HG03135 (cell line): ENCODE measurements around the gene FASN.
A peak's percentile ranks its signal among the peaks of the same experiment; 100 is the strongest.

Source experiments
- ATAC-seq: cut with Tn5 transposase; IDR thresholded peaks from one replicate; pipeline ENCODE4 v1.9.1; 2021; ENCODE audit warnings: mild to moderate bottlenecking, moderate library complexity; ENCODE audit not compliant: unreplicated experiment

FASN gene

DNA sequence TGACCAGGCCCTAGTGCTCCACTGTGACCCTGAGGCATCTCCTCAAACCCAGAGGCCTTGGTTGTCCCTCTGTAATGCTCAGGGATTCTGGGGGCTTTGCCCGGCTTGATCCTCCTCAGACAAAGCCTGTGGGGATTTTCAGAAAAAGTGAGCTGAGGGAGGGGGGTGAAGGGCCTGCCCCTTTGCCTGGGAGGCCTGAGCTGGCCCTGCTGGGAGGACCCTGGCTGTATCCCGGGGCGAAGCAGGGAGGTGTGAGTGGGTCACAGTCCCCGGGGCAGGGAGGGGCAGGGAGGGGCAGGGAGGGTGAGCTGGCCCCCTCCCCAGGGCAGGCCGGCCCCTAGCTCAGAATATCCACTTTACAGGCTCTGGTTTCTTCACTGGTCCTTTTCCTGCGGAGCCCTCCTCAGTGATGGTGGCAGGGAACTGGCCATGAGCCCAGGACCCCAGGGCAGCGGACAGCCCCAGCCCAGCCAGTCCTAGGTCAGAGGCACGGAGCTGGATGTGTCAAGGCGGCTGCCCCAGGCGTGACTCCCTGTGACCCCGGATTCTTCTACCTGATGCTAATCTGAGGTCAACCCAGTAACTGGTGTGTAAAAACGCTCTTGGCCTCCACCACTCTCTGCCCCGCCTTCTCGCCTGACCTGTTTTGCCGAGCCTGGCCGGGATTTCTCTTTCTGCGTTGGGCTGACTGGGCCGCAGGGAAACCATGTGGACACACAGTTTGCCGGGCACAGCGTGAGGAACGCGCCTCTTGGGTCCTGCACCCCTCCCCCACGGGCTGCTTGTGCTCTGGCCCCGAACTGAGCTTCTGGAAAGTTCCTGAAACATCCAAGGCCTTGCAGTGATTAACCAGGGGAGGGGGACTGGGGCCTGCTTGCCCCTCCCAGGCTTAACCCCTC is 5.8 kb upstream of the FASN start:
- ATAC-seq = no peak

DNA sequence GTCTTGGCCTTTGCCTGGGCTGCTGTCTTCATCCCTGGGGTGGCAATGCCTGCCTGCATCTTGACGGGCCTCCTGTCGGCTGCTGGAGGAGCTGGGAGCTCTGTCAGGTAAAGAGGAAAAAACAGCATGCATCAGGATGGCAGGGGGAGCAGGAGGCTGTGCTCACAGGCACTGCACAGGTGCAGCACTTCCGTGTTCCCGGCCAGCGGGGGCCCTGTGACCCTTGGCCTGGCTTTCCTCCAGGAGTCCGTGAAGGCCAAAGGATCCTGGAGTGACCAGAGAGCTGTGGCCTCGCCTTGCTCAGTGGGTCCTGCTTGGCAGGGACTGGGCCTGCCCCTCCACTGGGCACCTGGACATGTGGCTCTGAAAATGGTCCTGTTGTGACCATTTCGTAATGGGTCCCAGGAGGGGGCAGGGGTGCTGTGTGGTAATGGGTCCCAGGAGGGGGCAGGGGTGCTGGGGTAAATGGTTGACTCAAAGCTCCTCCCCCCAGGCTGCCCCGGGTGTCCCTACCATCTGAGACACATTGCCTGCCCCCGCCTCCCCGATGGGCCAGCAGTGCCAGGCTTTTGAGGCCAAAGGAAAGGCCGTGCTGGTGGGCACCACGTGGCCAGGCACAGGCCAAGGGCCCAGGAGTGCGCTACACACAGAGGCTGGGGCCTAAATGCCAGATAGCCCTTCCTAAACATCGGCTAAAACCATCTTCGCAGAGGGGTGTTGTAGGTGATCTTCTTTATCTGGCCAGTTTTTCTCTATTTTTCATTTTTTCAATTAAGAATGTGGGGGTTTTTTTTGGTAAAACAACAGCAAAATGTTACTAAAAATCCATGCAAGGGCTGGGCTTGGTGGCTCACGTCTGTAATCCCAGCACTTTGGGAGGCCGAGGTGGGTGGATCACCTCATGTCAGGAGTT is 4.0 kb upstream of the FASN start:
- ATAC-seq = no peak

DNA sequence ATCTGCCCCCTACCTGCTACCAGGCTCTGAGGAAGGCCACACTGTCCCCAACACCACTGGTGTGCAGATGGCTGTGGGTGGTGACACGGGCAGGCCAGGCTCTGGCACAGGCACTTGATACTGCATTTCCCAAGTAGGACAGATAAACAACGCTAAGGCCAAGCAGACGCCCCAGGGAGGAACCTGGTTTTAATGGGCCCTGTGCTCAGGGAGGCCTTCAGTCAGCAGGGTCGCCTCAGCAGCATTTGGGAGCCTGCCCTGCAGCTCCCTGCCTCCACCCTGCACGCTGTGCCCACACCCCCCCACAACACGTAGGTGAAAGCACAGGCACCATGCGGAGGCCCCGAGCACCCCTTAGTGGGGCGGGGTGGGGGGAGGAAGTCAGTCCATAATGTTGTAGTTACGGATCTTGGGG is 3.3 kb upstream of the FASN start:
- ATAC-seq = no peak

DNA sequence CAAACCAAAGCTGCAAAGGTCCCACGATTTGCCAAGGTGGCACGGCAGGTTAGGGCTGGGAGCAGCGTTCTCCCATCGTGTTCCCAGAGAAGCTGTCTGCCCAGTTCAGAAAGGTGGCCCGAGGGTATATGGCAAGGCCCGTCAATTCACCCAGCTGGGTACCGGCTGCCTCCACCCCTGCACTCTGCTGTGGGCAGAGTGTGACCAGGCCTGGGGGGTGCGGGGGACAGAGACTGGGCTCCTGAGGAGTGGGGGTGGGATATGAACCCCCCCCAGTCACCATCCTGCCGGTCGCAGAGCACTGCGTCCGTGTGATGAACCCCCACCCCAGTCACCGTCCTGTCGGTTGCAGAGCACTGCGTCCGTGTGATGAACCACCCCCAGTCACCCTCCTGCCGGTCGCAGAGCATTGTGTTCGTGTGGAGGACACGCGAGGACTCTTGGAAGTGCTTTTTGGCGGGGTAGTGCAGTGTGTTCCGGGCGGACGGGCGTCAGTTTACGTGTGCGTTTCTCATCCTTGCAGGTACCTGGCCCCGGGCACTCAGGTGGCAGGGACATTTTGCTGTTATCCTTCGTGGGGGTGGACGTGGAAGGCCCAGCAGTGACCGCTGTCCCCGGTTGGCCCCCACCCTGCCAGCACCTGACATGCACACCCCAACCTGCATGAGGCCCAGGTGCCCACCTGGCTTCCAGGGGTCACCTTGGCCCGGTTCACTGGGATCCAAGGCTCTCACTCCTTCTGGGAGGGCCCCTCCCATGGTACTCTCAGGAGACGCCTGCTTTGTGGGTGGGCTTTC is 2.7 kb upstream of the FASN start:
- no peak for ATAC-seq

DNA sequence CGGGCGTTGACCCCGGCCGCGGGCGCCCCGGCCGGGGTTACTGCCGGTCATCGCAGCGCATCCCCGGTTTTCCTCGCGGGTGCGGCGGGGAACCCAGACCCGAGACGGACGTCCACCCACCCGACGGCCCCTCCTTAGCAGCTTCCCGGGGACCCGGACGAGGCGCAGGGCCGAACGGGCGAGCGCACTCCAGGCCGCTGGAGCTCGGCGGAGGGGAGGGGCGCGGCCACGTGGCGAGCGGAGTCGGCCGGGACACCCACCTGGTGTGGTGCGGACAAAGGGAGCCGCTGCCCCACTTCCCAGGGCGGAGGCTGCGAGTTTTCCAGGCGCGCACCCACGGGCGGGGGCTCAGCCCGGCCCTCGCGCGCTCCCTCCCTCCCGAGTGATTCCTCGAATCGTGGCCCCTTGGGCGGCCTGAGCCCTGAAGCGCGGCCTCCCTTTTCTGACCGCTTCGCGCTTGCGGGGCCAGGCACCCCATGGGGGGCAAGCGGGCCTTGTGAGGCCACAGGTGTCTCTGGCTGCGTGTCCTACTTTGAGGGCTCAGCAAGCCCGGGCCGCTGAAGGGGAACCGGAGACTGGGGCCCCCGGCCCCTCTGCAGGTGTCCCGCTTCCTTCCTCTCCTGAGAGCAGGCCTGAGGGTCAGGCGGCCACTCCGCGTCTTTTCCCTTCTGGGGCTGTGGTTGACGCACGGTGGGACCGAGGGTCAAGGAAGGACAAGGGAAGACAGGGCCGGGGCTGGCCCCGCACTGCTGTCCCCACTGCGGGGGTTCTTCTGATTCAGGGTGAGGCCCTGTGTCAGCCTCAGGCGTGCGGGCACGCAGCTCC is 1.1 kb upstream of the FASN start:
- peak; percentile 16 for ATAC-seq

DNA sequence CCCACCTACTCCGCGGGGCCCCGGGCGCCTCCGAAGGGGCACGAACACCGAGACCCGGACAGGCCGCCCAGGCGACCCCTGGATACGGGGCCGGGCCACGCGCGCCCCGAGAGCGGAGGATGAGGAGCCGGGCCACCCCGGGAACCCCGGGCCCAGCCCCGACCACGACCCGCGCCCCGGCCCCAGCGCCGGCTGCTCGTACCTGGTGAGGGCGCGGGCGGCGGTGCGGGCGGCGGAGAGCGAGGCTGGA is 192 bp downstream of the FASN start:
- no peak for ATAC-seq

DNA sequence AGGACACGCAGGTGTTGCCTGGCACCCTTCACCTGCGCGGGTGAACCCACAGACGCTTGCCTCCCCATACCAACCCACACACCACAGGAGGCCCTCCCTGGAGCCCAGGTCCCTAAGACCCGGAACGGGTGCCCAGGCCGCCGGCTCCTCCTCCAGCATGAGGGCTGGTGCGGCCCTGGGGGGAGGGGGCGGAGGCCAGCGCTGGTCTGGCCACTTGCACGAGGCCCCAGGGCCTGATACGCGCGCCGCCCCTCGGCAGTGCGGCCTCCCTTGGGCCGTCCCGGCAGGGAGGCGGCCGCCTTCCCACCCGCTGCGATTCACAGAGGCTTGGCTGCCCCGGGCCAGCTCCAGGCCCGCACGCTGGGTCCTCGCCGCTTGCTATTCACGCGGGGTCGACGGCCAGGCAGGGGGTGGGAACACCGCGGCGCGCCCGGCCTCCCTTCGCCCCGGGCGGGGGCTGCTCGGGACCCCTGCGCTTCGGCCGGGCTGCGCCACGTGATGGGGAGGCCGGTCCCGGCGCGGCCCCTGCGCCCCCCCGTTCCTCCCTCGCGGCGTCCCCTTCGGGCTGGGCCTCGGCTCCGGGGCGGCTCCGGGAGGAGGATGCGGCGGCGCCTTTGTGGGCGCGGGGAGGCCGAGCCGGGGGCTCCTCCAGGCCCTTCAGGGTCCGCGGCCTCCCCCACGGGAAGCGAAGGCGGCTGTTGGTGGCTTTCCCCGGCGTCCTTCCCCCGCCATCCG is 685 bp downstream of the FASN start:
- ATAC-seq = no peak

DNA sequence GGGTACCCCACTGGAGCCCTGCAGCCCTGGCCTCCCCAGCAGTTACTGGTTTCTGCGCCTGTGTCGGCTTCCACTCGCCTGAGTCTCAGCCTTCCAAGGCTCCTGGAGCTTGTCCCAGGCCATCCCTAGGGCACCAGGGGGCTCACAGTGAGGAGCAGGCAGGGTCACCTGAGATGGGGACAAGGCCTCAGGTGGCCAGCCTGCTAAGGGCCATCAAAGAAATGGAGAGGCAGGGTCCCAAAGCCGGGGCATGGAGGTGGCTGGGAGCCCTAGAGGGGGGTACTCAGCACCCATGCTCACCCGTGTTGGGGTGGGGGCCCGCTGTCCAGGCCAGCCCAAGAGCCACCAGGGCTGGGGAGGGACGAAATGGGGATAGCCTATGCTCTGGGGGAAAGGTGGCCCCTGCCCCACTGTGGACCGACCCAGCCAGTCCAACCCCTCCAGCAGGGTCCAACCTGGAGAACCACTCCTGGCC is 1.3 kb downstream of the FASN start:
- no peak for ATAC-seq

DNA sequence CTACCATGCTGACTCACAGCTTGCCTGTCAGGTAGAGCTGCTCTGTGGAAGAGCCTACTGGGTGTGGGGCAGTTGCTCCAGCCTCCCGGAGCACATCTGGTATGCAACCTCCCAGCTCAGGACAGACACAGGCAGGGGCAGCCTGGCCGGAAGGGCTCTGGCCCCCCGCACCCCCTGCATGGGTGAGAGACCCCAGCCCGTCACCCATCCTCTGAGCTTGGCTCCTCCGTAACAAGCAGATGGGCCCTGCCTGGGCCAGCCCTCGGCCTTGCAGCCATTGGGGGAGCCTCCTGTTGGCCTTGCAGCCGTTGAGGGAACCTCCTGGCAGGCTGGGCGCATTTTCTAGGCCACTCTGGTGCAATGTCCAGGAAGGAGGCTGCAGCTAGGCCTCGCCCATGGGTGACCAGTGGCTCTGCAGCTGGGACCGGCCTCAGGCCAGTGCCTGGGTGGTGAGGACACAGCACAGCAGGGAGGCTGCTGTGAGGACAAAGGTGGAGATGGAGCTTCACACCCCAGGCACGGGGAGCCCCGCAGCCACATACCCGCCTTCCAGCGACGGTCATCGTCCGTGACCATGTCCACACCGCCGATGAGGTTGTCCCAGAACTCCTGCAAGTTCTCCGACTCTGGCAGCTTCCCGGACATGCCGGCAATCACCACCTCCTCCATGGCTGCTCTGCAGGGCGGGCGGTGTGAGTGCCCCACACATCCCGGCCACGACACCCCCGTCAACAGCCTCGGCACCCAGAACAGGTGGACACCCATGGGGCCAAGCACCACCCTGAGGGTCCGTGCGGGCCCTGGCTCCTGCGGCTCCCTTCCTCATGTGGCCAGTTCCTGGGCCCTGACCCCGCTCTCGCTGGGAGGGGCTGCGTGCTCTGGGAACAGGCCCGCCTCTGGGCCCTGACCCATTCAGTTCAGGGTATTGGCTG is 2.0 kb downstream of the FASN start:
- no peak for ATAC-seq

DNA sequence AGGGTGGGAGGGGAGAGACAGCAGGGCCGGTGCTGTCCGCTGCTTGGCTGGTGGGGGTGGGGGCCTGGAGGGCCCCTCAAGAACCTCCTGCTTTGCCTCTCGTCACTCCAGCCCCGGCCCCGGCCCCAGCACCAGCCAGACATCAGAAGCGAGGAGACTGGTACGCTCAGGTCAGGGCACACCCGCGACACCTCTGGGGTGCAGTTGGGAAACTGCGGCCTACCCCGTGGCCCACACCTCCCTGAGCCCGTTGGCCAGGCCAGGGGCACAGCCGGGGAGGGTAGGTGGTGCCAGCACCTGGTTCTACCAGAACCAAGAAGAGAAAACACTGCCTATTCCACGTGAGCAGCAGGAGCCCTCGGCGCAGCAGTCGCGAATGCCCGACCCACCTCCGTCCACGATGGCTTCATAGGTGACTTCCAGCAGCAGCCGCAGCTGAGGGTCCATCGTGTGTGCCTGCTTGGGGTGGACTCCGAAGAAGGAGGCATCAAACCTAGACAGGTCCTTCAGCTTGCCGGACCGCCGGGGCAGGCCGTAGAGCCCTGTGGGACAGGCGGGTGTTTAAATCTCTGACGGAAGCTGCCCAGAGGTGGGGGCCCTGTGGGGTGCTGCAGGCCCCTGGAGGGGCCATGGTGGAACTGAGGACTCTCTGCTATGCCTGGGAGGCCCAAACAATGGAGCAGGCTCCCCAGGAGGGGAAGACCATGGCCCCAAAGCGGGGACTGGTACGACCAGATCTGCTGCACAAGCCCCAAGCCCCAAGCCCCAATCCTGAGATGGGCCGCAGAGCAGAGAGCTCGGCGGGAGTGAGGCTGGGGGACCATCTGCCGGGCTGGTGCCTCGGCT is 2.9 kb downstream of the FASN start:
- no peak for ATAC-seq

DNA sequence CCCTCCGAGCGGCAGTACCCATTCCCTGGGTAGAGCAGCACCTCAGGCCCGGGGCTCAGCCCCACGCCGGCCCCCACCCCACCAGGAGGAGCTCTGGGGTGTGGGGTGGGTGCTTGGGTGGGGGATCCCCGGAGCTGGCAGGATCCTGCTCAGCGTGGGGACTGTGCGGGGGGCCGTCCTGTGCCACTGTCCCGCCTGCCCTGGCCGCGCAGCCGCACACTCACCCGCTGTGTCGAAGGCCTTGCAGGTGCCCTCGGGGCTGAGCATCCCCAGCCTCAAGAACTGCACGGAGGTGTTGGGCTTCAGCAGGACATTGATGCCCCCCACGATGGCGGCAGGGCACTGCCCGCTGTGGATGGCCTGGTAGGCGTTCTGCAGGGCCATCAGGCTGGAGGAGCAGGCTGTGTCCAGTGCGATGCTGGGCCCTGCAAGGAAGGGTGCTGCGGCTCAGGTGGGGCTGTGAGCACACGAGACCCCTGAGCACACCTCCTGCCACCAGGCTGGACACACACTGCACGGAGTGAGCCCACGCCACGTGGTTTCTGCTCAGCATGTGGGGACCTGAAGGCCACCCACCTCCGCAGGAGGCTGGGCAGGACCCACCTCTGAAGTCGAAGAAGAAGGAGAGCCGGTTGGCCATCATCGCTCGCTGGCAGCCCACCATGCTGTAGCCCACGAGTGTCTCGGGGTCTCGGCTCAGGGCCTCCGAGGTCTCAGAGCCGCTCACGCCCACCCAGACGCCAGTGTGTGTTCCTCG is 4.9 kb downstream of the FASN start:
- ATAC-seq = no peak

DNA sequence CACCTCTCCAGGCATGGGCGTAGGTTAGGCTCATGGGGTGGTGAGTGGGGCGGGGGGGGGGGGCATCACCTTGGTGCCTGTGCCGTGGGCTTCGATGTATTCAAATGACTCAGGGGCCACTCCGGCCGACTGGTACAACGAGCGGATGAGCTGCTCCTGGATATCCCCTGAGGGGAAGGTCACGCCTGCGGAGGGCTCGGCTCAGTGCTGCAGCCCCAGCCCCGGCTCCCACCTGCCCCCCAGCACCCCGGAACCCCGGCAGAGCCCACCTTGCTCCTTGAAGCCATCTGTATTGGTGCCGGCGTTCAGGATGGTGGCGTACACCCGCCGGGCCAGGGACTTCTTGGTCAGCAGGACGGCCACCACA is 5.4 kb downstream of the FASN start:
- no peak for ATAC-seq

DNA sequence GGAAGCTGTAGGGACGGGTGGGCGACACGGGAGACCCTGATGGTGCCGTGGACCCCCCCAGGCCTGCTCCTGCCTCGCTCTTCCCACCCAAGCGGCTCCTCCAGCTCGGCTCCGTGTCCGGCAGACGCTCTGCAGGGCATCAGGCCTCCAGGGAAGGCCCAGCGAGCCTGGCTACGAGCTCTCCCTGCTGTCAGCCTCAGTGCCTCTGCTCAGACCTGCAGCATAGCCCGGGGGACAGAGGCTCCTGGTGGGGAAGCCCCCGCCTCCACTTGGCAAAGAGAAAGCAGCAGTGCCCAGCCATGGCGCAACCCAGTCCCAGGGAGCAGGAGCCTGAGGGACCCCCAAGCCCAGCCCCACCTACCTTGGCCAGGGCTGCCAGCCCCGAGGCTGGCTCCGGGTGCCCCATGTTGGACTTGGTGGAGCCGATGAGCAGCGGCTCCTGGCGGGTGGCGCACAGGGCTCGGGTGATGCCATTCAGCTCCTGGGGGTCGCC is 5.9 kb downstream of the FASN start:
- ATAC-seq = no peak

DNA sequence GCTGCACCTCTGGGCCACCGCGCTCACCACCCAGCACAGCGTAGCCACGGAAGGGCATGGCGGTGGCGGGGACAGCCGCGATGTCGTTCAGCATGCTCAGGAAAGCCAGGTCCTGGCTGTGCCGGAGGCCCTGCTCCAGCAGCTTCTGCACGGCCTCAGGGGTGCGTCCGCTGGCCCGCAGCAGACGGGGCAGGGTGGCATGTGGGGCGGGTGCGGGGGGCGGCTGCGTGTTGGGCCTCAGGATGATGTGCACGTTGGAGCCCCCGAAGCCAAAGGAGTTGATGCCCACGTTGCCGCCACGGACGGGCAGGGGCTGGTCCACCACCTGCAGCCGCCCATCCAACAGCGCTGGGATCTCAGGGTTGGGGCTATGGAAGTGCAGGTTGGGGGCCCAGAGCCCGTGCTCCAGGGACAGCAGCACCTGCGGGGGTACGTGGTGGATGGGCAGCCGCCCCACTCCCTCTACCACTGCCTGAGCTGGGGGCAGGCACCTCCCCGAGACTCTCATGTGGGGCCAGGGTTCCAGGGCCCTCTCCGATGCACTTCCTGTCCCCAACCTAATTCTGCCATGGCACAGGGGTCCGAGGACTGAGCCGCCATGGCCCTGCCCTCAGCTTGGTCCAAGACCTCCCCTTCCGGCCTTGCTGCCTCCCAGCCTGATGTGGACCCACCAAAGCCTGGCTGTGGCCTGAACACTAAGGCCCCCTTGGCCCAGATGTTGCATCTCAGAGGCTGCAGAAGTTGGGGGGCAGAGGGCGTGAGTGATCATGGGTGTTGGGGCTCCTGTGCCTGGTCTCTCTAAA is 6.6 kb downstream of the FASN start:
- no peak for ATAC-seq

DNA sequence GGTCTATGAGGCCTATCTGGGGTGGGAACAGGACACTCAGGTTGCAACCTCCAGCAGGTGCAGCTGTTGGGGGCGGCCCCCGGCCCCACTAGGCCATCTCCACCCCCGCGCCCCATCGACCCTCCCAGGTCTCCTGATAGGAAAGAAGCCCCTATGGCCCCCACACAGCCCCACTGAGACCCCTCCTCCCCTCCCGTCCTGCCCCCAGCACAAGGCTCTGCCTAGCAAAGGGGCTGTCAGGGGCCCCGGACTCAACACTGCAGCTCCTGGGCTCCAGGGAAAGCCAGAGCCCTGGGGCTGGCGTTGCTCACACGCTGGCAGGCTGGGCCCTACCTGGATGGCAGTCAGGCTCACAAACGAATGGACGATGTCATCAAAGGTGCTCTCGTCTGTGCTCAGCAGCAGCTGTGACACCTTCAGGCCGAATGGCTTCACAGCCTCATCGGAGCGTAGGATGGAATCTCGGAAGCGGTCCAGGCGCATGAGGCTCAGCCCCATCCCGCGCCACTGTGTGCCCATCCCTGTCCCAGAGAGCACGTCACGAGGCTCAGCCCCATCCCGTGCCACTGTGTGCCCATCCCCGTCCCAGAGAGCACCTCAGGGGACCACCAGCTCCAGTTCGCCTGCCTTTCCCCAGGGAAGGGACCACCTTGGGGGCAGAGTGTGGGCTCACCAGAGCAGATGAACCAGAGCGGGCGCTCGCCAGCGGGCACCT is 7.3 kb downstream of the FASN start:
- no peak for ATAC-seq
